Mucosa of rectum (tissue), 2 donors: Measurements from ENCODE around the gene GDPD5.

Experiments
- H3K27ac ChIP-seq, 2 donors: one replicate each; pipeline ENCODE4 v1.7.0; 2013; ENCODE audit warnings: inconsistent platforms in 2 of 2, low read depth in 2 of 2, low read length in 2 of 2
- H3K27me3 ChIP-seq, 2 donors: one replicate each; pipeline ENCODE4 v1.7.0; 2013; ENCODE audit warnings: low read length in 2 of 2; ENCODE audit not compliant: control insufficient read depth in 2 of 2, insufficient read depth in 2 of 2
- H3K36me3 ChIP-seq, 2 donors: one replicate each; pipeline ENCODE4 v1.7.0; 2013; ENCODE audit warnings: low read length in 2 of 2; ENCODE audit not compliant: control insufficient read depth in 2 of 2, insufficient read depth in 2 of 2
- H3K4me1 ChIP-seq, 2 donors: one replicate each; pipeline ENCODE4 v1.7.0; 2013; ENCODE audit warnings: low read length in 2 of 2, mild to moderate bottlenecking in 1 of 2; ENCODE audit not compliant: control insufficient read depth in 2 of 2, insufficient read depth in 2 of 2
- H3K4me3 ChIP-seq, 2 donors: one replicate each; pipeline ENCODE4 v1.7.0; 2013; ENCODE audit warnings: low read length in 2 of 2
- H3K9ac ChIP-seq, 2 donors: one replicate each; pipeline ENCODE4 v1.7.0; 2013; ENCODE audit warnings: low read length in 2 of 2, low read depth in 1 of 2, mild to moderate bottlenecking in 1 of 2
- H3K9me3 ChIP-seq, 2 donors: one replicate each; pipeline ENCODE4 v1.7.0; 2013; ENCODE audit warnings: low read length in 2 of 2; ENCODE audit not compliant: control insufficient read depth in 2 of 2
- donor health status: healthy.
- donor health status: Normal muscosa, but diverticular disease.

The GDPD5 gene

DNA sequence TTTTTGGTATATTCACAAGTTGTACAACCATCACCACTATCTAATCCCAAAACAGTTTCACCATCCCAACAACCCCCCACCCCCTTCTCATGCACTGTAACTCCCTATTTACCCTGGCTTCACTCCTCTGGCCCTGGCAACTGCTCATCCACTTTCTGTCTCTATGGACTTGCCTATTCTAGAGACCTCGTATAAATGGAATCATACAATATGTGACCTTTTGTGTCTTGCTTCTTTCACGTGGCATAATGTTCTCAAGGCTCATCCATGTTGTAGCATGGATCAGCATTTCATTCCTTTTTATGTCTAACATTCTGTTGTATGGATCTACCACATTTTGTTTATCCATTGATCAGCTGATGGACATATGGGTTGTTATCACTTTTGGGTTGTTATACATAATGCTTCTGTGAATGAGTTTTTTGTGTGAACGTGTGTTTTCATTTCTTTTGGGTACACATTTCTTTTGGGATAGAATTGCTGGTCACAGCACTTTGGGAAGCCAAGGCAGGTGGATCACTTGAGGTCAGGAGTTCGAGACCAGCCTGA is 46.1 kb downstream of the GDPD5 start:
- no peak overlapping the region for H3K27ac ChIP-seq

GRCh38 chr11:75478783-75479596 is 46.8 kb downstream of the GDPD5 start:
- Histone ChIP-seq H3K4me1 (peaks cover 0 to 2% of the 10 kb centered on the region in 2 donors), H3K9ac (no peak overlapping the region), H3K4me3 (no peak overlapping the region), H3K27ac (no peak overlapping the region), H3K36me3 (no peaks in the 10 kb centered on the region), H3K27me3 (no peaks in the 10 kb centered on the region), H3K9me3 (no peaks in the 10 kb centered on the region)

More for the DNA sequence above, 46.1 kb downstream of the GDPD5 start:
- H3K36me3 ChIP-seq: no peaks in the 10 kb centered on the region
- H3K4me3 ChIP-seq: no peak overlapping the region
- H3K27me3 ChIP-seq: no peaks in the 10 kb centered on the region
- H3K4me1 ChIP-seq: peaks cover 0 to 2% of the 10 kb centered on the region in 2 donors
- H3K9me3 ChIP-seq: no peaks in the 10 kb centered on the region
- H3K9ac ChIP-seq: no peak overlapping the region

- no peak overlapping the region for H3K4me3 ChIP-seq
- H3K9ac ChIP-seq: no peak overlapping the region
- H3K9me3 ChIP-seq: no peaks in the 10 kb centered on the region
- no peak overlapping the region for H3K27ac ChIP-seq
- no peaks in the 10 kb centered on the region for H3K27me3 ChIP-seq
- H3K4me1 ChIP-seq: peaks cover 0 to 2% of the 10 kb centered on the region in 2 donors
- no peaks in the 10 kb centered on the region for H3K36me3 ChIP-seq
These were observed 48.2 kb downstream of the GDPD5 start for GRCh38 chr11:75477614-75477935.

DNA sequence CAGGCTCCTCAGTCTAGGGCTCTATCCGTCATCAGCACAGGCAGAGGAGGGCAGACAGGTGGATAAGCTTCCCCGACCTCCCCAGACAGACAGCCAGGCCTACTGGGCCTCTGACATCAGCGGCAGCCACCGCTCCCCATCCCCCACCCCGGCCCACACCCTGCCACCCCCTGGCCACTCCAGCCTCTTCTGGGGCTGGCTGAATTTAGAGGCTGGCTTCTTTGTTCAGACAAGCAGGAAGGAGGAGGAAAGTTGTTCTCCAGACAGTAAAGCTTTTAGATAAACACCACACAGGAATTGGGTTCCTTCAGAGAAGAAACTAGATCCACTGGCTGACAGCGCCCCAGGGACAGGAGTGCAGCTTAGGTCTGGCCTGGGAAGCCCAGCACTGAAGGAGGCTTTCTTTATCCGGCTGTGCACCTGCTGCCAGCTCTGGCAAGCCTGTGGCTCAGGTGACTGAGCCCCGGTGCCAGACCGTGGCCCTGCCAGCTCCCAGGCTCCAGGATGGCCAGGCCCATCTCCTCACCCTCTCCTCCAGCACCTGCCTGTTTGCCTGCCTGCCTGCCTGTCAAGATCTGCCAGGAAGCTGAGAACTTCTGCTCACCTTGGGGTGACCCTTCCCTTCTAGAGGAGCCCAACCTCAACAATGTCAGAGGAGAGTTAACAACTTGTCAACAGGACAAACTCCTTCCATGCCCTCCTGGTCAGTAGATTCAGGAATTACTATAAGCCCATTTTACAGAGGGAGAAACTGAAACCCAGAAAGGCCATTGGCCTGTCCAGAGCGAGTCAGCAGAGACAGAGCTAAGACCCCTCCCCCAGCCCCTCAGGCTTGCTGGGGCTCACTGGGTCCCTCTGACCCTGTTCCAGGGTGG is 48.8 kb downstream of the GDPD5 start:
- Histone ChIP-seq H3K27ac (peak overlapping the region in 1 of 2 donors; percentile 23), H3K4me1 (peaks cover 0 to 2% of the 10 kb centered on the region in 2 donors), H3K9ac (no peak overlapping the region), H3K27me3 (no peaks in the 10 kb centered on the region), H3K9me3 (no peaks in the 10 kb centered on the region), H3K4me3 (no peak overlapping the region), H3K36me3 (no peaks in the 10 kb centered on the region)

GRCh38 chr11:75475767-75476650 is 49.7 kb downstream of the GDPD5 start:
- peaks cover 0 to 2% of the 10 kb centered on the region in 2 donors for H3K4me1 ChIP-seq

GRCh38 chr11:75474878-75475766 is 50.6 kb downstream of the GDPD5 start:
- Histone ChIP-seq H3K9me3 (no peaks in the 10 kb centered on the region), H3K9ac (peak overlapping the region in 1 of 2 donors; percentile 27), H3K27ac (peak overlapping the region; percentile 12 to 35), H3K4me3 (peak overlapping the region in 1 of 2 donors; percentile 4), H3K36me3 (no peaks in the 10 kb centered on the region), H3K27me3 (no peaks in the 10 kb centered on the region), H3K4me1 (peaks cover 0 to 2% of the 10 kb centered on the region in 2 donors)

More at GRCh38 chr11:75475767-75476650, 49.7 kb downstream of the GDPD5 start:
- H3K9ac ChIP-seq: no peak overlapping the region
- H3K36me3 ChIP-seq: no peaks in the 10 kb centered on the region
- no peaks in the 10 kb centered on the region for H3K9me3 ChIP-seq
- H3K27ac ChIP-seq: peak overlapping the region; percentile 7 to 35
- no peaks in the 10 kb centered on the region for H3K27me3 ChIP-seq
- H3K4me3 ChIP-seq: no peak overlapping the region

DNA sequence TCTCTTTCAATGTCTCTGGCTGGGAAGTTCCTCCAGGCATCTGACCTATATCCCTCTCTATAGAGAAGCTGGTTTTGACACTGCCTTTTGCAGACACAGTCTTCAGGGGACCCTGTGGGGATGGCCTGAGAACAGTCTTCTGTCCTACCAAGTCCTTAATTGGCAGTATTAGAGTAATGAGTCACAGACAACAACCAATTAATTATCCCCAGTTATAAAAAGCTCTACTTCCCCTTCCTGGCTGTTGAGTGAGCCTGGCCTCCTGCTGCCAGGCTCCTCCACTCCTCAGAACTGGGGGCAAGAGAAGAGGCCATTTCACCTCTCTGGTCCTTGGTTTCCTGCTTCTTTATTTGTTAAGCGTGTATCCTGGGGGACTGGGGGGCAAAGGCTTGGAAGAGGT is 51.5 kb downstream of the GDPD5 start:
- Histone ChIP-seq H3K9me3 (no peaks in the 10 kb centered on the region), H3K4me3 (no peak overlapping the region), H3K9ac (no peak overlapping the region), H3K27me3 (no peaks in the 10 kb centered on the region), H3K27ac (no peak overlapping the region), H3K36me3 (no peaks in the 10 kb centered on the region), H3K4me1 (peaks cover 0 to 2% of the 10 kb centered on the region in 2 donors)

- Histone ChIP-seq H3K4me1 (peaks cover 0 to 2% of the 10 kb centered on the region in 2 donors), H3K27ac (no peak overlapping the region), H3K9me3 (no peaks in the 10 kb centered on the region), H3K4me3 (no peak overlapping the region), H3K36me3 (no peaks in the 10 kb centered on the region), H3K27me3 (no peaks in the 10 kb centered on the region), H3K9ac (no peak overlapping the region)
These were observed 52.1 kb downstream of the GDPD5 start for GRCh38 chr11:75473684-75474083.
